WERI-Rb-1 (cell line): ENCODE data around the gene GRIK2.

Source experiments
- DNase-seq: peaks from one replicate; pipeline ENCODE4 v3.0.0-alpha.2; 2020
- H3K27ac ChIP-seq: fragments of 250-450 bp; sonication (Bioruptor Pico); 2 replicates; pipeline ENCODE4 v1.5.1; 2020; ENCODE audit warnings: mild to moderate bottlenecking, moderate library complexity
- H3K27me3 ChIP-seq: fragments of 250-450 bp; sonication (Bioruptor Pico); 2 replicates; pipeline ENCODE4 v1.5.1; 2021; ENCODE audit warnings: mild to moderate bottlenecking, low read depth, moderate library complexity; ENCODE audit not compliant: insufficient read depth, severe bottlenecking
- H3K36me3 ChIP-seq: fragments of 250-450 bp; sonication (Bioruptor Pico); 2 replicates; pipeline ENCODE4 v1.5.1; 2020; ENCODE audit warnings: mild to moderate bottlenecking, moderate library complexity
- H3K4me3 ChIP-seq: 2 replicates; pipeline ENCODE4 v1.5.1; 2011; ENCODE audit warnings: low read depth, mild to moderate bottlenecking, control low read depth, low read length
- H3K9me3 ChIP-seq: fragments of 250-450 bp; sonication (Bioruptor Pico); 2 replicates; pipeline ENCODE4 v1.5.1; 2021; ENCODE audit warnings: mild to moderate bottlenecking, moderate library complexity; ENCODE audit not compliant: severe bottlenecking
- CTCF ChIP-seq: IDR thresholded peaks from 2 replicates; pipeline ENCODE4 v1.5.1; 2011; ENCODE audit warnings: low read depth, mild to moderate bottlenecking, control low read depth, inconsistent platforms, low read length

Gene GRIK2

GRCh38 chr6:101450901-101451300 is 57.4 kb downstream of the GRIK2 start:
- Histone ChIP-seq H3K36me3 (no peaks in the 10 kb centered on the region), H3K27me3 (no peaks in the 10 kb centered on the region), H3K4me3 (no peak overlapping the region), H3K9me3 (no peaks in the 10 kb centered on the region), H3K27ac (no peak overlapping the region)
- no peak for TF ChIP-seq CTCF
- DNase-seq = no peak

GRCh38 chr6:101451981-101452380 is 58.5 kb downstream of the GRIK2 start:
- Histone ChIP-seq H3K36me3 (no peaks in the 10 kb centered on the region), H3K27me3 (no peaks in the 10 kb centered on the region)
- no peak for TF ChIP-seq CTCF

GRCh38 chr6:101453221-101453620 is 59.7 kb downstream of the GRIK2 start:
- Histone ChIP-seq H3K27me3 (no peaks in the 10 kb centered on the region), H3K9me3 (no peaks in the 10 kb centered on the region), H3K27ac (no peak overlapping the region), H3K36me3 (no peaks in the 10 kb centered on the region), H3K4me3 (no peak overlapping the region)
- TF ChIP-seq CTCF = no peak
- no peak for DNase-seq

More at GRCh38 chr6:101451981-101452380, 58.5 kb downstream of the GRIK2 start:
- no peak overlapping the region for H3K27ac ChIP-seq
- no peaks in the 10 kb centered on the region for H3K9me3 ChIP-seq
- no peak for DNase-seq
- H3K4me3 ChIP-seq = no peak overlapping the region

GRCh38 chr6:101454106-101454676 is 60.7 kb downstream of the GRIK2 start:
- Histone ChIP-seq H3K27me3 (no peaks in the 10 kb centered on the region), H3K36me3 (no peaks in the 10 kb centered on the region), H3K9me3 (no peaks in the 10 kb centered on the region), H3K27ac (peak overlapping the region; percentile 6; the same call in 1 of the 2 replicates), H3K4me3 (no peak overlapping the region)
- TF ChIP-seq CTCF = no peak
- peak; percentile 54 for DNase-seq

GRCh38 chr6:101458336-101458735 is 64.8 kb downstream of the GRIK2 start:
- Histone ChIP-seq H3K27me3 (no peaks in the 10 kb centered on the region), H3K36me3 (no peaks in the 10 kb centered on the region), H3K27ac (no peak overlapping the region), H3K9me3 (no peaks in the 10 kb centered on the region), H3K4me3 (no peak overlapping the region)
- no peak for TF ChIP-seq CTCF
- DNase-seq = no peak

GRCh38 chr6:101458826-101459225 is 65.3 kb downstream of the GRIK2 start:
- no peak for DNase-seq
- TF ChIP-seq CTCF = no peak
- H3K4me3 ChIP-seq = no peak overlapping the region
- no peaks in the 10 kb centered on the region for H3K27me3 ChIP-seq
- H3K27ac ChIP-seq = no peak overlapping the region
- no peaks in the 10 kb centered on the region for H3K36me3 ChIP-seq
- H3K9me3 ChIP-seq = no peaks in the 10 kb centered on the region
